HEK293 (cell line): ENCODE results near the gene TLCD3B.

Experiments
- BCL6B ChIP-seq: fragments of 450-650 bp; formaldehyde crosslinking; IDR thresholded peaks from 2 replicates; pipeline ENCODE4 v1.5.1; 2017; ENCODE audit warnings: missing biosample characterization, missing genetic modification characterization
- KLF16 ChIP-seq: fragments of 450-650 bp; formaldehyde crosslinking; IDR thresholded peaks from 2 replicates; pipeline ENCODE4 v1.5.1; 2017; ENCODE audit warnings: missing biosample characterization, missing genetic modification characterization
- KLF7 ChIP-seq: fragments of 450-650 bp; formaldehyde crosslinking; IDR thresholded peaks from 2 replicates; pipeline ENCODE4 v1.5.1; 2016; ENCODE audit warnings: missing biosample characterization, missing genetic modification characterization, borderline replicate concordance
- OSR2 ChIP-seq: fragments of 450-650 bp; formaldehyde crosslinking; IDR thresholded peaks from 2 replicates; pipeline ENCODE4 v1.5.1; 2016; ENCODE audit warnings: missing biosample characterization, missing genetic modification characterization
- PATZ1 ChIP-seq: fragments of 450-650 bp; formaldehyde crosslinking; IDR thresholded peaks from 2 replicates; pipeline ENCODE4 v1.5.1; 2016; ENCODE audit warnings: missing biosample characterization, missing genetic modification characterization
- TSHZ1 ChIP-seq: fragments of 450-650 bp; formaldehyde crosslinking; IDR thresholded peaks from 2 replicates; pipeline ENCODE4 v1.5.1; 2016; ENCODE audit warnings: missing biosample characterization, missing genetic modification characterization, borderline replicate concordance
- ZBTB1 ChIP-seq: fragments of 450-650 bp; formaldehyde crosslinking; IDR thresholded peaks from 2 replicates; pipeline ENCODE4 v1.5.1; 2016; ENCODE audit warnings: missing biosample characterization, missing genetic modification characterization
- ZFP3 ChIP-seq: fragments of 450-650 bp; formaldehyde crosslinking; IDR thresholded peaks from 2 replicates; pipeline ENCODE4 v1.5.1; 2016; ENCODE audit warnings: low read depth, missing biosample characterization, missing genetic modification characterization
- ZFP37 ChIP-seq: fragments of 450-650 bp; formaldehyde crosslinking; IDR thresholded peaks from 2 replicates; pipeline ENCODE4 v1.5.1; 2016; ENCODE audit warnings: missing biosample characterization, missing genetic modification characterization
- ZNF112 ChIP-seq: fragments of 450-650 bp; formaldehyde crosslinking; IDR thresholded peaks from 2 replicates; pipeline ENCODE4 v1.5.0; 2017; ENCODE audit warnings: missing biosample characterization, missing genetic modification characterization
- ZNF133 ChIP-seq: fragments of 450-650 bp; formaldehyde crosslinking; IDR thresholded peaks from 2 replicates; pipeline ENCODE4 v1.5.1; 2016; ENCODE audit warnings: missing biosample characterization, missing genetic modification characterization
- ZNF16 ChIP-seq: fragments of 450-650 bp; formaldehyde crosslinking; IDR thresholded peaks from 2 replicates; pipeline ENCODE4 v1.5.1; 2016; ENCODE audit warnings: low read depth, missing biosample characterization, missing genetic modification characterization
- ZNF2 ChIP-seq: fragments of 450-650 bp; formaldehyde crosslinking; IDR thresholded peaks from 2 replicates; pipeline ENCODE4 v1.5.1; 2016; ENCODE audit warnings: missing biosample characterization, missing genetic modification characterization
- ZNF23 ChIP-seq: fragments of 450-650 bp; formaldehyde crosslinking; IDR thresholded peaks from 2 replicates; pipeline ENCODE4 v1.5.1; 2016; ENCODE audit warnings: missing biosample characterization, missing genetic modification characterization, borderline replicate concordance
- ZNF24 ChIP-seq: fragments of 450-650 bp; formaldehyde crosslinking; IDR thresholded peaks from 2 replicates; pipeline ENCODE4 v1.5.1; 2016; ENCODE audit warnings: missing biosample characterization, missing genetic modification characterization
- ZNF248 ChIP-seq: fragments of 450-650 bp; formaldehyde crosslinking; IDR thresholded peaks from 2 replicates; pipeline ENCODE4 v1.5.1; 2017; ENCODE audit warnings: missing biosample characterization, missing genetic modification characterization
- ZNF292 ChIP-seq: fragments of 450-650 bp; formaldehyde crosslinking; IDR thresholded peaks from 2 replicates; pipeline ENCODE4 v1.5.1; 2016; ENCODE audit warnings: low read depth, missing biosample characterization, missing genetic modification characterization, borderline replicate concordance
- ZNF354C ChIP-seq: fragments of 450-650 bp; formaldehyde crosslinking; IDR thresholded peaks from 2 replicates; pipeline ENCODE4 v1.5.1; 2016; ENCODE audit warnings: missing biosample characterization, missing genetic modification characterization, low read depth, borderline replicate concordance
- ZNF362 ChIP-seq: fragments of 450-650 bp; formaldehyde crosslinking; IDR thresholded peaks from 2 replicates; pipeline ENCODE4 v1.5.1; 2016; ENCODE audit warnings: missing biosample characterization, missing genetic modification characterization
- ZNF394 ChIP-seq: fragments of 450-650 bp; formaldehyde crosslinking; IDR thresholded peaks from 2 replicates; pipeline ENCODE4 v1.5.1; 2016; ENCODE audit warnings: missing biosample characterization, missing genetic modification characterization, mild to moderate bottlenecking, moderate library complexity, borderline replicate concordance
- ZNF416 ChIP-seq: fragments of 450-650 bp; formaldehyde crosslinking; IDR thresholded peaks from 2 replicates; pipeline ENCODE4 v1.5.1; 2016; ENCODE audit warnings: missing biosample characterization, missing genetic modification characterization
- ZNF433 ChIP-seq: fragments of 450-650 bp; formaldehyde crosslinking; IDR thresholded peaks from 2 replicates; pipeline ENCODE4 v1.5.1; 2016; ENCODE audit warnings: missing biosample characterization, missing genetic modification characterization, low read depth
- ZNF501 ChIP-seq: fragments of 450-650 bp; formaldehyde crosslinking; IDR thresholded peaks from 2 replicates; pipeline ENCODE4 v1.5.1; 2016; ENCODE audit warnings: missing biosample characterization, missing genetic modification characterization
- ZNF510 ChIP-seq: fragments of 450-650 bp; formaldehyde crosslinking; IDR thresholded peaks from 2 replicates; pipeline ENCODE4 v1.5.1; 2018; ENCODE audit warnings: mild to moderate bottlenecking, missing genetic modification characterization, missing biosample characterization; ENCODE audit not compliant: insufficient replicate concordance
- ZNF670 ChIP-seq: fragments of 450-650 bp; formaldehyde crosslinking; IDR thresholded peaks from 2 replicates; pipeline ENCODE4 v1.5.1; 2016; ENCODE audit warnings: missing biosample characterization, missing genetic modification characterization, low read depth
- ZNF704 ChIP-seq: fragments of 450-650 bp; formaldehyde crosslinking; IDR thresholded peaks from 2 replicates; pipeline ENCODE4 v1.5.1; 2016; ENCODE audit warnings: missing biosample characterization, missing genetic modification characterization
- ZNF747 ChIP-seq: fragments of 450-650 bp; formaldehyde crosslinking; IDR thresholded peaks from 2 replicates; pipeline ENCODE4 v1.5.1; 2016; ENCODE audit warnings: missing biosample characterization, missing genetic modification characterization
- ZNF768 ChIP-seq: fragments of 450-650 bp; formaldehyde crosslinking; IDR thresholded peaks from 2 replicates; pipeline ENCODE4 v1.5.1; 2018; ENCODE audit warnings: missing biosample characterization, mild to moderate bottlenecking, missing genetic modification characterization
- ZNF776 ChIP-seq: fragments of 450-650 bp; formaldehyde crosslinking; IDR thresholded peaks from 2 replicates; pipeline ENCODE4 v1.5.0; 2017; ENCODE audit warnings: missing biosample characterization, missing genetic modification characterization, borderline replicate concordance
- ZSCAN23 ChIP-seq: fragments of 450-650 bp; formaldehyde crosslinking; IDR thresholded peaks from 2 replicates; pipeline ENCODE4 v1.5.1; 2016; ENCODE audit warnings: missing biosample characterization, missing genetic modification characterization
- ZSCAN4 ChIP-seq: fragments of 450-650 bp; formaldehyde crosslinking; IDR thresholded peaks from 2 replicates; pipeline ENCODE4 v1.5.1; 2017; ENCODE audit warnings: missing biosample characterization, missing genetic modification characterization

Gene TLCD3B

GRCh38 chr16:30018731-30019158 is 12.3 kb downstream of the TLCD3B start (continued):
- TF ChIP-seq ZNF16 (tag by site-specific recombination): no peak
- no peak for TF ChIP-seq BCL6B (tag by site-specific recombination)
- TF ChIP-seq ZNF112 (tag by site-specific recombination): 0 out of 2 replicates have a peak, but pooled peaks have one; percentile 33
- no peak for TF ChIP-seq ZNF133 (tag by site-specific recombination)
- no peak for TF ChIP-seq ZNF501
- TF ChIP-seq ZNF24 (tag by site-specific recombination): peak; percentile 76; the same call in 1 of the 2 replicates
- no peak for TF ChIP-seq ZNF747 (tag by site-specific recombination)
- TF ChIP-seq TSHZ1 (tag by site-specific recombination): peak; percentile 66; the same call in 1 of the 2 replicates
- TF ChIP-seq ZFP37 (tag by site-specific recombination): no peak
- TF ChIP-seq ZSCAN4: no peak
- TF ChIP-seq ZNF394 (tag by site-specific recombination): peak; percentile 73; the same call in 1 of the 2 replicates
- peak; percentile 58 for TF ChIP-seq PATZ1 (tag by site-specific recombination)
- TF ChIP-seq ZNF704: no peak
- TF ChIP-seq ZNF23 (tag by site-specific recombination): no peak
- no peak for TF ChIP-seq ZBTB1
- no peak for TF ChIP-seq ZNF292 (tag by site-specific recombination)
- no peak for TF ChIP-seq ZNF768
- no peak for TF ChIP-seq ZNF433 (tag by site-specific recombination)
- no peak for TF ChIP-seq ZNF362
- TF ChIP-seq KLF16 (tag by site-specific recombination): no peak
- TF ChIP-seq ZNF2: no peak
- TF ChIP-seq ZNF248 (tag by site-specific recombination): no peak
- no peak for TF ChIP-seq ZNF416 (tag by site-specific recombination)
- no peak for TF ChIP-seq ZNF776 (tag by site-specific recombination)
- TF ChIP-seq ZSCAN23: no peak; the same call in 1 of the 2 replicates
- no peak for TF ChIP-seq ZNF354C (tag by site-specific recombination)
- TF ChIP-seq KLF7: no peak
- no peak for TF ChIP-seq ZNF510
- TF ChIP-seq ZFP3 (tag by site-specific recombination): no peak
- no peak for TF ChIP-seq ZNF670 (tag by site-specific recombination)
- TF ChIP-seq OSR2 (tag by site-specific recombination): peak; percentile 25; the same call in 1 of the 2 replicates
